Panc1 (cell line): Measurements from ENCODE around the gene SLCO2B1. TPM values are rescaled to one million over a fixed set of nuclear protein-coding genes. Genes with fewer than 3 reads are reported as not detected.

ENCODE experiments used
- ATAC-seq: fragments of 200-7000 bp; cut with Tn5 transposase; 2 replicates; pipeline ENCODE4 v1.9.1; 2020; ENCODE audit warnings: mild to moderate bottlenecking, moderate library complexity
- BruUV-seq: library from RNA; stranded (reverse); fragments of 400-500 nt; replicated peaks from 2 replicates; lab custom pipeline; 2021; lab: Mats Ljungman, UMichigan
- CTCF ChIA-PET: fragments of 300-600 bp; sonication (Branson Sonifier 250); formaldehyde crosslinking; loops from one replicate; lab custom pipeline; 2022; ENCODE audit warnings: antibody characterized with exemption; lab: Charles Lee
- POLR2A ChIA-PET: fragments of 300-600 bp; sonication (Branson Sonifier 250); formaldehyde crosslinking; loops from one replicate; lab custom pipeline; 2022; ENCODE audit warnings: antibody characterized with exemption; lab: Charles Lee
- DNase-seq: peaks from one replicate; pipeline ENCODE4 v3.0.0-alpha.2; 2010; ENCODE audit warnings: low read depth, low spot score
- H3K27ac ChIP-seq: 2 replicates; pipeline ENCODE4 v1.5.1; 2011; ENCODE audit warnings: mild to moderate bottlenecking, low read length, inconsistent platforms
- H3K27me3 ChIP-seq: fragments of 200-500 bp; sonication (Bioruptor generic); 2 replicates; pipeline ENCODE4 v1.6.0; 2014; ENCODE audit warnings: low read length, inconsistent platforms; ENCODE audit not compliant: control insufficient read depth, insufficient read depth
- H3K36me3 ChIP-seq: fragments of 200-500 bp; sonication (Bioruptor generic); 2 replicates; pipeline ENCODE4 v1.5.1; 2014; ENCODE audit warnings: inconsistent platforms, mild to moderate bottlenecking, low read length, moderate library complexity; ENCODE audit not compliant: control insufficient read depth, insufficient read depth
- H3K4me1 ChIP-seq: 2 replicates; pipeline ENCODE4 v1.5.1; 2011; ENCODE audit warnings: inconsistent platforms, mild to moderate bottlenecking, low read length, moderate library complexity; ENCODE audit not compliant: control insufficient read depth, insufficient read depth
- H3K4me3 ChIP-seq, 2 experiments: 2 replicates each; pipeline ENCODE4 v1.5.1; 2011 to 2012; ENCODE audit warnings: low read depth in 2 of 2, low read length in 2 of 2, mild to moderate bottlenecking in 2 of 2, inconsistent platforms in 1 of 2, moderate library complexity in 1 of 2
- H3K9me3 ChIP-seq: fragments of 200-500 bp; sonication (Bioruptor generic); 2 replicates; pipeline ENCODE4 v1.5.1; 2014; ENCODE audit warnings: low read depth, mild to moderate bottlenecking, inconsistent platforms, low read length, moderate library complexity; ENCODE audit not compliant: control insufficient read depth, insufficient read depth
- CTCF ChIP-seq: fragments of 450-650 bp; IDR thresholded peaks from 2 replicates; pipeline ENCODE4 v1.5.1; 2017; ENCODE audit warnings: mild to moderate bottlenecking
- POLR2AphosphoS5 ChIP-seq: IDR thresholded peaks from 2 replicates; pipeline ENCODE4 v1.6.1; 2012; ENCODE audit warnings: mild to moderate bottlenecking, low read depth, low read length, moderate library complexity
- REST ChIP-seq, 2 experiments: IDR thresholded peaks; 2 replicates each; pipeline ENCODE4 v1.6.1; 2011 to 2012; ENCODE audit warnings: low read depth in 2 of 2, control low read depth in 1 of 2, low read length in 1 of 2, mild to moderate bottlenecking in 1 of 2, moderate library complexity in 1 of 2; ENCODE audit not compliant: insufficient read depth in 1 of 2
- SIN3A ChIP-seq: IDR thresholded peaks from 2 replicates; pipeline ENCODE4 v1.6.1; 2012; ENCODE audit warnings: low read depth, mild to moderate bottlenecking, low read length, moderate library complexity, borderline replicate concordance; ENCODE audit not compliant: insufficient read depth
- TCF7L2 ChIP-seq: IDR thresholded peaks from 2 replicates; pipeline ENCODE4 v1.6.1; 2011; ENCODE audit warnings: mild to moderate bottlenecking, low read depth, low read length, inconsistent platforms
- in situ Hi-C: cut with HindIII; loops from 2 replicates; pipeline ENCODE4 v1.10.0; 2016; ENCODE audit warnings: low sequenced_read_pairs, low pct_unique_long_range_greater_than_20kb
- intact Hi-C: fragments of 100-400 bp; cut with micrococcal nuclease; formaldehyde crosslinking; loops from one replicate; pipeline ENCODE4 v1.10.0; 2022; ENCODE audit not compliant: unreplicated experiment
- total RNA-seq: library from RNA; stranded (reverse); gene quantifications from one replicate; pipeline ENCODE4 v1.2.1, GENCODE V29; 2021; ENCODE audit not compliant: unreplicated experiment

SLCO2B1 gene
- total RNA-seq, 1 experiment from 2014 or later: 0.77 TPM

DNA sequence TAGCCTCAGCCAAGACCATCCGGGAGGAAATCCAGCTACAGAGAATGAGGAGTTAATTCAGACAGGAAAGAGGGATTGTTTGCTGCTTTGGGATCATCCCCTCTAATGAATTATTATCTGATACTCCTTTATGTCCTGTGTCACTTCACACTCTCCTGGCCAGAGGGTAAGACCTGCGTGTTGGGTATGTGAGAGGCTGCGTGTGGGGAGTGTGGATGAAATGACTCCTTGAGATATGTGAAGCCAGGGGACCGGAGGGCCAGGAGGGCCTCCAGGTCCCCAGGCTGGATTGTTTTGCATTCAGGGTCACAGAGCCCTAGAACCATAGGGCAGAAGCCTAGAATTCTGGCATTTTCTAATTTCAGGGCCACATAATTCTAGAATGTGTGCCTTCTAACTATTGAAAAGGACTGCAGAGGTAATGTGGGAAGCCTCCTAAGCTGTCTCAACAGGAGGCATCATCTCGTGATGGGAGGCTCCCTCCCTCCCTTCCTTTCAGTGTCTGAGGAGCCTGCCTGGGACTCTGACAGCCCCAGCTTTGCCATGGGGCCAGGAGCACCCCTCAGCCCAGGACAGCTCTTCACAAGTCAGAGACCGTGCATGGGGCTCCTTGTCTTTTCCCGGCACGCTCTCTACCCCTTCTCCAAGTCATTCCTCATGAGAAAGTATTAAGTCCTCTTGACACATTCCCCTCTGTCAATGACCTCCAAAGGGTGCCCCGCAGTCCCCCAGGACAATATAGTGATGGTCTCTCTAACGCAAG lies 93.3 kb downstream of the SLCO2B1 start:
- BruUV-seq: no TSS peak
- DNase-seq (no peak), ATAC-seq (no peak)
- POLR2A ChIA-PET: no interaction called here
- H3K27ac ChIP-seq: no peak overlapping the region
- TF ChIP-seq REST (IDR thresholded peaks at IDR 0.05; ENCODE audit: insufficient read depth in 1 of 2, low read depth in 2 of 2, low read length in 1 of 2) (no peak), SIN3A (no peak), TCF7L2 (no peak), POLR2AphosphoS5 (no peak), CTCF (no peak)
- H3K4me1 ChIP-seq: peaks cover 3% of the 10 kb centered on the region; the same call in 1 of the 2 replicates
- H3K27me3 ChIP-seq: no peaks in the 10 kb centered on the region; the same call in 1 of the 2 replicates
- no peak overlapping the region for H3K4me3 ChIP-seq
- H3K9me3 ChIP-seq: no peaks in the 10 kb centered on the region
- in situ Hi-C loops (loop anchor here (25.0 kb wide), 1 partner anchor 232 kb away; no protein-coding TSS in a partner anchor), intact Hi-C loops (loop anchor here (10.0 kb wide), 1 partner anchor 319 kb away; no protein-coding TSS in a partner anchor)
- no peaks in the 10 kb centered on the region for H3K36me3 ChIP-seq
- CTCF ChIA-PET: interaction anchor here (0.8 to 1.0 kb wide), 2 partner anchors 99 to 104 kb away, joined by 6 read pairs; no protein-coding TSS in a partner anchor

GRCh38 chr11:75245356-75246005 lies 94.6 kb downstream of the SLCO2B1 start:
- Histone ChIP-seq H3K36me3 (no peaks in the 10 kb centered on the region), H3K4me1 (peaks cover 3% of the 10 kb centered on the region; the same call in 1 of the 2 replicates), H3K27ac (no peak overlapping the region), H3K27me3 (no peaks in the 10 kb centered on the region; the same call in 1 of the 2 replicates), H3K4me3 (no peak overlapping the region), H3K9me3 (no peaks in the 10 kb centered on the region)
- ATAC-seq (no peak), DNase-seq (no peak)
- ChIA-PET POLR2A (no interaction called here), CTCF (interaction anchor here (0.8 to 1.0 kb wide), 2 partner anchors 101 to 105 kb away, joined by 6 read pairs; no protein-coding TSS in a partner anchor)
- TF ChIP-seq REST (IDR thresholded peaks at IDR 0.05; ENCODE audit: insufficient read depth in 1 of 2, low read depth in 2 of 2, low read length in 1 of 2) (no peak), CTCF (peak; percentile 58), SIN3A (no peak)
- BruUV-seq: no TSS peak
- in situ Hi-C loops (loop anchor here (25.0 kb wide), 1 partner anchor 233 kb away; no protein-coding TSS in a partner anchor), intact Hi-C loops (loop anchor here (10.0 kb wide), 1 partner anchor 321 kb away; no protein-coding TSS in a partner anchor)
